ENCODE measurements around the gene BORCS5.

DNA sequence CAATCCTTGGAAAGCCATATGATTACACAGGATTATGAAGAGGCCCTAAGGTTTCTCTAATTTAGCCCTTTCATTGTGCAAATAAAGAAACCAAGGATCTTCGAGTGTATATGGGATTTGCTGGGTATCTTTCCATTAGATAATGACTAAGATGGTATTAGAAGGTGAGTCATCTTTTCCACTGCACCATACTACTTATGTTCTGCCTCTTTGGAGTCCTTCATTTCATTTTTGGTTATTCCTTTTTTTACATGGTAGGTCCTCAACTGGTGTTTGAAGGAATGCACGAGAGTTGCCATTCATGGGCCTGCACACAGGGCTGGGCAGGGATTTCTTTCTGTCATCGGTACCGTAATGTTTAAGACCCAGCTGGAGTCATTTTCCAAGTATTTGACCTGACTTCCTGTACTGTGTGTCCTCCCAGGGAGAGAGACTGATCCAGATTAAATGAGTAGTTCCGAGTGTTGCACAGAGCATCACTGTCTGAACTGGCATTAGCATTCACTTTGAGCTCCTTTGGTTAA lies 85.7 kb downstream of the BORCS5 start:
- no peak for TF ChIP-seq EZH2 (IDR thresholded peaks at IDR 0.05; ENCODE audit: insufficient read depth, poor library complexity, severe bottlenecking)
- no peak for TF ChIP-seq EZH2phosphoT487 (IDR thresholded peaks at IDR 0.05; ENCODE audit: insufficient read depth, low read depth)

All from GM23248 (cell line).